ENCODE measurements around the gene TEDDM1.
"Not testable (repeated sequence)": the region's sequence is repeated elsewhere in the genome, so short reads cannot be mapped to it uniquely, and the experiment has no call there.

Gene TEDDM1

DNA sequence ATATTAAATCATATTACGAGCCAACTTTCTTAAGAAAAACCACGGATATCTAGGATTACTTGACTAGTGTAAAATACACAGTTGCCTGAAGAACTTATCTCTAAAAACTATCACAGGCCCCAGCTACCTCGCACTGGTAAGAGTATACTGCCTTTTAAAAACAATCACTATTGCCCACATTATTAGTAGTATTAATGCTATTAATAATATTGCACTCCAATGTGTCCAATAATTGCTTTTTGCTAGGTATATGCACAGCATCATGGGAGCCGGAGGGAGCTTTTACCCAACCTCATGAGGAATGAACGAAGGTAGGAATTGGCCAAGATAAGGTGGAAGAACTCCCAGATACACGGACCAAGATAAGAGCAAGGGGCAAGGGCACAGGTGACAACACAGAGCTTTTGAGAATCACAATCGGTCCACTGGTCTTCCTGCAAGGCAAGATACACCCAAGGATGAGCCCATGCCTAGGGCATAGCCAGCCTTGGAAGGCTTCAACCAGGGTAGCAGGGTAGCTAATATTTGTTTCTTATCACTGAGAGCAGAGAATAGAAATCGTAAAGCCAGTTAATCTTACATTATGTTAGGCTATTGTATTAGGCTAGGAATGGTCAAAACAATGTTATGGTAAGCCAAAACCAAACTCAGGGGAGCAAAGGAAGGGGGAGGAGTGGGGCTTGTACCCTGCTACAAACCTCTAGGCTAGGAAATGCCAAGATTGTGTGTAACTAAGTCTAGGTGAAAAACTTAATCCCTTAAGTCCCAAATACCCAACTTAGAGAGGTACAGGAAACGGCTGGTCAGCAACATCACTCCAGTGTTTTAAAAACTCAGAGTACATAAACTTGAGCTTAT is 18.3 kb downstream of the TEDDM1 start:
- no peak for DNase-seq (ENCODE audit: low read depth in 2 of 2, low spot score in 1 of 2)

- DNase-seq (ENCODE audit: low read depth in 2 of 2, low spot score in 1 of 2), result no peak
Measured at GRCh38 chr1:182380199-182380598, 20.3 kb downstream of the TEDDM1 start.

- not testable (repeated sequence) for DNase-seq (ENCODE audit: low read depth in 2 of 2, low spot score in 1 of 2)
Measured at GRCh38 chr1:182379781-182380180, 20.7 kb downstream of the TEDDM1 start.

GRCh38 chr1:182376936-182377574 is 23.4 kb downstream of the TEDDM1 start:
- no peak for DNase-seq (ENCODE audit: low read depth in 2 of 2, low spot score in 1 of 2)

DNA sequence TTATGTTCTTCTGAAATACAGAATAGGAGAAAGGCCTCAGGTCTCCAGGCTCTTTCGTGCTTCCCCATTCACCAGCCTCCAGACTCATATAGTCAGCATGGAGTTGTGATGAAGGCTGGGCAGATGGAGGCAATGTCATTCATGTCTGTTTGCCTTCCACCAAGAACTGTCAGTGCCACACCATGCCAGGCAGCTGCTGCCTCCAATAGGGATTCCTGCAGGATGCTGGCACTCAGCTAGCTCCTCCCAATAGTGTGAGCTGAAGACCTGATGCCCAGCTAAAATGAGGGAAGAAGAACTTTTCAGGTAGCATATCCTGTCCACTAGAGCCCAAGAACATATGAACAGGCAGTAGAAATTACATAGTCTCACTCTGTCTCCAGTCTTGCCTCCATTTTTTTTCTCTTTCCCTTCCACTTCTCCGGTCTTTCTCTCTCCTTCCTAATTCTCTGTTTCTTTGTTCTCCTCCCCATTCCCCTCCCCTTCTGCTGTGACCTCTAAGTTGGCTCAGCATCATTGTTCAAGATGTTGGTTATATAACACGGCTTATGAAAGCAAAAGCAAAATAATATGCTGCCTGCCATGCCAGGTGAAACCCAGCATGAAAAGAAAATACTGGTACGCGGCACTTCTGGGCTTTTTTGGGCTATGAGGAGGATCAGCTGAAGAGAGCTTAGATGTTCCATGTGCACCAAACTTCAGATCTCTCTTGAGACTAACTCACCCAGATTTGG is 26.2 kb downstream of the TEDDM1 start:
- DNase-seq (ENCODE audit: low read depth in 2 of 2, low spot score in 1 of 2), result no peak

DNA sequence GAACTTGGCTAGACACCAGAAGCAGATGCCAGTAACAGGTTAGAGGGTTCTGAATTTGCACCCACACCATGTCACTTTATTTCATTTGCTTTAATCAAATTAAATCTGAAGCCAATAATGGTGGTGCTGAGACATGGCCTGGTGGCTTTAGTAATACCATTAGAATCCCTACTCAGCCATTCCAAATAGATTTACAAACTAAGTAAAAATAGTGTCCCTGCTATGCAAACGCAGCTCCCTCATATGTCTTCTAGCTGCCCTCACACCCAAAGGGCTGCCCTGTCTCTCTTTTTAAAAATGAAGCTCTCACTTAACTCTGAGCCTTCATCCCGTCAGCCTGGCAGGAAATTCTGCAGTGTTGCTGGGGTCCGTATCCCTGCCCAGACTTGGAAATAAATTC is 29.9 kb downstream of the TEDDM1 start:
- no peak for DNase-seq (ENCODE audit: low read depth in 2 of 2, low spot score in 1 of 2)

GRCh38 chr1:182368903-182369302 is 31.6 kb downstream of the TEDDM1 start:
- DNase-seq (ENCODE audit: low read depth in 2 of 2, low spot score in 1 of 2), result no peak

DNA sequence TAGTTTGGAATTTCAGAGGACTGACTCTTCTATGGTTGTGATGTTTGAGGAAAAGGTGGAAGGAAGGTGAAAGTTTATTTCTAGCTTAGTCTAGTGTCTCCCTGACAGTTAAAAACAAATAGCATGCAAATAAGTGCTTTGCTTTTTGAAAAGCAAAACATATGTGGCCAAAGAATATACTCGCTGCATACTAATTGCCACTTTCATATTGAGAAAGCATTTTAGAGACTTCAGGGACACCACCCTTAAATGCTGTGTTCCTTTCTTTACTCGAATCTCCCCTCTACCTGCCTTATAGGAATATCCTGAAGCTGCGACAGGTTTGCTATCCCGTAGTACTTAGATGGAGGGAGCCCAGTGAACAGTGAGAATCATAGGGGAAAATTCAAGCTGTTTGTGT is 32.1 kb downstream of the TEDDM1 start:
- no peak for DNase-seq (ENCODE audit: low read depth in 2 of 2, low spot score in 1 of 2)

GRCh38 chr1:182367926-182368325 is 32.5 kb downstream of the TEDDM1 start:
- DNase-seq (ENCODE audit: low read depth in 2 of 2, low spot score in 1 of 2), result no peak

DNA sequence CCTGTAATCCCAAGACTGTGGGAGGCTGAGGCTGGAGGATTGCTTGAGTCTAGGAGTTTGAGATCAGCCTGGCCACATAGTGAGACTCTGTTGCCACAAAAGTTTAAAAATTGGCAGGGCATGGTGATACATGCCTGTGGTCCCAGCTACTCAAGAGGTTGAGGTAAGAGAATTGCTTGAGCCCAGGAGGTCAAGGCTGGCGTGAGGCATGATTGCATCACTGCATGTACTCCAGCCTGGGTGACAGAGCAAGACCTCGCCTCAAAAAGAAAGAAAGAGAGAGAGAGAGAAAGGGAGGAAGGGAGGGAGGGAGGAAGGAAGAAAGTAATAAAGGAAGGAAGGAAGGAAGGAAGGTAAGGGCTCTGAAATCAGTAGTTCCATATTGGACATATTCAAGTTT is 33.9 kb downstream of the TEDDM1 start:
- DNase-seq (ENCODE audit: low read depth in 2 of 2, low spot score in 1 of 2), result no peak

GRCh38 chr1:182359645-182360044 is 40.8 kb downstream of the TEDDM1 start:
- no peak for DNase-seq (ENCODE audit: low read depth in 2 of 2, low spot score in 1 of 2)

DNA sequence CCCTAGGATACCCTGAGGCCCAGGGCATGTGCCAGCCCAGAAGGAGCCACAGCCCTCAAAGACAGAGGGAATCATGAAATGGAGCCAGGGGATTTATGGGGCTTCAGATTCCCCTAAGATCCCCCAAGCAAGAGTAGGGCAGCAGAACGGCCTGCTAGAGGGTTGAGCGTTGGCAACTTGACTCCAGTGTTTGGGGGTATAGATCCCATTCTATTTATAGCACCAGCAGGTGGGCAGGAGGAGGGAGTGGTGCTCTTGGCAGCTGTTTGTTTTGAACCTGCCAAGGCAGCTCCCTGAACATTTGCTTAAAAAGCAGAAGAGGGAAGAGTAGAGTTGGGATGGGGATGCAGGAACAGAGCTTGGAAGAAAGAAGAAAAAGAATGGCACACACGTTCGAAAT is 42.6 kb downstream of the TEDDM1 start:
- no peak for DNase-seq (ENCODE audit: low read depth in 2 of 2, low spot score in 1 of 2)

GRCh38 chr1:182357171-182357570 is 43.3 kb downstream of the TEDDM1 start:
- DNase-seq (ENCODE audit: low read depth in 2 of 2, low spot score in 1 of 2), result no peak

- no peak for DNase-seq (ENCODE audit: low read depth in 2 of 2, low spot score in 1 of 2)
Measured at GRCh38 chr1:182355723-182356098, 44.8 kb downstream of the TEDDM1 start.

GRCh38 chr1:182351790-182352364 is 48.6 kb downstream of the TEDDM1 start:
- DNase-seq (ENCODE audit: low read depth in 2 of 2, low spot score in 1 of 2), result no peak

GRCh38 chr1:182350839-182351238 is 49.6 kb downstream of the TEDDM1 start:
- no peak for DNase-seq (ENCODE audit: low read depth in 2 of 2, low spot score in 1 of 2)

GRCh38 chr1:182348961-182349747 is 51.3 kb downstream of the TEDDM1 start:
- DNase-seq (ENCODE audit: low read depth in 2 of 2, low spot score in 1 of 2), result no peak

Data from stimulated activated CD8-positive, alpha-beta memory T cell treated with anti-CD3 and anti-CD28 coated beads, Interleukin-4, amount 100 ng/mL, for 1 hour (primary cell).